H1 (cell line): ENCODE measurements around the gene C3orf22. TPM values are rescaled to one million over a fixed set of nuclear protein-coding genes. Genes with fewer than 3 reads are reported as not detected.

Experiments used
- SIRT6 ChIP-seq: IDR thresholded peaks from one replicate; pipeline ENCODE4 v1.7.1; 2012; ENCODE audit warnings: low read length, inconsistent platforms
- polyA plus RNA-seq, 7 experiments: library from polyadenylated mRNA; depleted of rRNA in 3 of 7; stranded (reverse) in 5 of 7; unstranded in 2 of 7; fragments of >200 nt in 5 of 7; fragments of 200-250 nt in 2 of 7; gene quantifications; 1 replicate in 5 of 7; 2 replicates in 1 of 7; 4 replicates in 1 of 7; pipeline versions ENCODE4 v1.2.1 to v1.2.3, GENCODE V29; 2011 to 2013; ENCODE audit warnings: missing spikeins in 2 of 7, mixed read lengths in 2 of 7
- total RNA-seq: library from RNA; stranded (reverse); fragmentation: NEBNext Ultra II Directional; extraction: Animal tissue kit (Norgen Biotek cat#: 25700); gene quantifications from 2 replicates; pipeline ENCODE4 v1.2.1, GENCODE V29; 2021

Gene C3orf22
- total and polyA plus RNA-seq, 2 of the 8 experiments (the other 6 are each of a cell fraction or from before 2014, with no cell fraction given): not detected

DNA sequence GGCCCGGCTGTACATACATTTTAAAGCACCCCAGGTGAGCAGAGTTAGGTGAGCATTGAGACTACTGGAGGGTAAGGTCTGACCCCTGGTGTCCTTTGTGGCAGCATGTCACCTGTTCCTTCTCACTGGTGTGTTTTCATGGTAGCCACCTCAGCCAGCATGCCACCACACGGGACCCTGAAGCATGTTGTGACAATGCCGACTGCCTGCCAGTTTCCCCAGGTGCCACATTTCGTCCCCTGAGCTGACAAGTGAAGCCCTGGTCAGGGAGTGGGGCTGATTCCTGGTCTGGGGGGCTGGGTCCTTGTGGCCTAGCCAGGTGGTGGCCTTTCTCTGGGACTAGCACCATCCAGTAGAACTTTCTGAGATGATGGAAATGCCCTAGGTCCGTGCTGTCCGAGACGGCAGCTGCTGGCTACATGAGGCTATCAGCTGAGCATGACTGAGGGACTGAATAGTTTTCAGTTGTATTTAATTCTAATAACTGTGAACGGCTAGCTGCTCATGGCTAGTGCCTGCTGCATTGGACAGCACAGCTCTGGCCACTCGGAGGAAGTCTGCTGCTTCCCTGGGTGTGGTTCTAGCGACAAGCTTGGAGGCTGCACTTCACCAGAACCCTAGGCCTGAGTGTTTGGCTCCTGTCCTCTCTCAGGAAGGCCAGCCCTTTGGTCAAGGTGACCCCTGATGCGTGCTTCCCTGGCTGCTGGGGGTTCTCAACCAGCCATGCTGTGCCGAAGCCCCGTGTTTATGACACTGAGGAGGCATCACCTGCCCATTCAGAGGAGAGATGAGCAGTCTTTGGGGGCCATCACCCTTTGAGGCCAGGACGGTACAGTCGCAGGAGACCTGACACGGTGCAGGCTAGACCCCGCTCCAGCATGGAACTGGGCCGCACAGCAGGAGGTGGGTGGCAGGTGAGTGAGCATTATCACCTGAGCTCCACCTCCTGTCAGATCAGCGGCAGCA lies 3.9 kb downstream of the C3orf22 start (continued):
- TF ChIP-seq SIRT6: no peak
